ENCODE data around the gene C1orf116. TPM values are rescaled to one million over a fixed set of nuclear protein-coding genes. Genes with fewer than 3 reads are reported as not detected.

The C1orf116 gene
- total RNA-seq, 4 donors from 2014 or later = 25.7 to 41.2 (median 29.2) TPM

GRCh38 chr1:206985162-206985749 is 47.3 kb downstream of the C1orf116 start:
- intact Hi-C loops (cut with DNase I; ENCODE audit: low total_unique reads) (no loop called here), in situ Hi-C loops (cut with MboI; ENCODE audit: low pct_ligation_motif_present in 1 of 4, low pct_unique_long_range_greater_than_20kb in 1 of 4, low sequenced_read_pairs in 3 of 4) (loop anchor here in 2 of 4 donors (10.0 kb wide), 2 partner anchors 250 to 260 kb away; no protein-coding TSS in a partner anchor)
- Histone ChIP-seq H3K9me3 (no peaks in the 10 kb centered on the region), H3K27me3 (no peaks in the 10 kb centered on the region), H3K27ac (no peak overlapping the region), H3K36me3 (no peaks in the 10 kb centered on the region), H3K4me3 (no peak overlapping the region), H3K4me1 (peaks cover 0 to 9% (median 4%) of the 10 kb centered on the region in 4 donors)
- DNase-seq = no peak
- no peak for TF ChIP-seq CTCF (IDR thresholded peaks at IDR 0.05)
- no peak for TF ChIP-seq POLR2AphosphoS5 (IDR thresholded peaks at IDR 0.05)
- TF ChIP-seq EP300 (IDR thresholded peaks at IDR 0.05; ENCODE audit: low read depth) = no peak
- WGBS, 2 donors (ENCODE audit: low coverage in 1 of 2) = 54 to 60% methylated on average over 6 to 10 of the region's 10 CpGs

GRCh38 chr1:206982216-206982615 is 50.3 kb downstream of the C1orf116 start:
- intact Hi-C loops (cut with DNase I; ENCODE audit: low total_unique reads) = no loop called here
- no peaks in the 10 kb centered on the region for H3K9me3 ChIP-seq
- no peaks in the 10 kb centered on the region for H3K36me3 ChIP-seq
- TF ChIP-seq POLR2AphosphoS5 (IDR thresholded peaks at IDR 0.05) = no peak
- no peak for TF ChIP-seq EP300 (IDR thresholded peaks at IDR 0.05; ENCODE audit: low read depth)
- peak; percentile 53 to 71 (median 61) for TF ChIP-seq CTCF (IDR thresholded peaks at IDR 0.05)
- no peaks in the 10 kb centered on the region for H3K27me3 ChIP-seq
- no peak overlapping the region for H3K27ac ChIP-seq
- H3K4me3 ChIP-seq = no peak overlapping the region
- WGBS, 2 donors (ENCODE audit: low coverage in 1 of 2) = 27 to 39% methylated on average over 3 to 4 of the region's 4 CpGs
- peaks cover 0 to 34% (median 12%) of the 10 kb centered on the region in 4 donors for H3K4me1 ChIP-seq
- in situ Hi-C loops (cut with MboI; ENCODE audit: low pct_ligation_motif_present in 1 of 4, low pct_unique_long_range_greater_than_20kb in 1 of 4, low sequenced_read_pairs in 3 of 4) = loop anchor here in 2 of 4 donors (10.0 kb wide), 2 partner anchors 247 to 257 kb away; no protein-coding TSS in a partner anchor
- peak; percentile 69 for DNase-seq

- Histone ChIP-seq H3K36me3 (no peaks in the 10 kb centered on the region), H3K27ac (peak overlapping the region; percentile 57 to 78 (median 74)), H3K4me1 (peaks cover 0 to 44% (median 12%) of the 10 kb centered on the region in 4 donors), H3K27me3 (no peaks in the 10 kb centered on the region), H3K4me3 (no peak overlapping the region), H3K9me3 (no peaks in the 10 kb centered on the region)
- 26 to 54% methylated on average over 2 to 3 of the region's 3 CpGs for WGBS, 2 donors (ENCODE audit: low coverage in 1 of 2)
- peak in 1 of 3 donors; percentile 12 for TF ChIP-seq POLR2AphosphoS5 (IDR thresholded peaks at IDR 0.05)
- TF ChIP-seq EP300 (IDR thresholded peaks at IDR 0.05; ENCODE audit: low read depth) = no peak
- TF ChIP-seq CTCF (IDR thresholded peaks at IDR 0.05) = peak; percentile 33 to 72 (median 59)
- no peak for TF ChIP-seq POLR2A (IDR thresholded peaks at IDR 0.05)
- in situ Hi-C loops (cut with MboI; ENCODE audit: low pct_ligation_motif_present in 1 of 4, low pct_unique_long_range_greater_than_20kb in 1 of 4, low sequenced_read_pairs in 3 of 4) = loop anchor here in 2 of 4 donors (10.0 kb wide), 2 partner anchors 245 to 255 kb away; no protein-coding TSS in a partner anchor
- DNase-seq = no peak
- intact Hi-C loops (cut with DNase I; ENCODE audit: low total_unique reads) = no loop called here
These were observed 53.0 kb downstream of the C1orf116 start for GRCh38 chr1:206979379-206980043.

GRCh38 chr1:206978259-206978658 is 54.3 kb downstream of the C1orf116 start:
- Histone ChIP-seq H3K27ac (peak overlapping the region; percentile 57 to 78 (median 74)), H3K36me3 (no peaks in the 10 kb centered on the region), H3K4me1 (peaks cover 3 to 56% (median 20%) of the 10 kb centered on the region in 4 donors), H3K4me3 (no peak overlapping the region), H3K9me3 (no peaks in the 10 kb centered on the region), H3K27me3 (no peaks in the 10 kb centered on the region)
- TF ChIP-seq POLR2AphosphoS5 (IDR thresholded peaks at IDR 0.05) (peak in 2 of 3 donors; percentile 14 to 74), CTCF (IDR thresholded peaks at IDR 0.05) (no peak)
- 39 to 68% methylated on average over 5 to 7 of the region's 7 CpGs for WGBS, 2 donors (ENCODE audit: low coverage in 1 of 2)
- no peak for DNase-seq
- intact Hi-C loops (cut with DNase I; ENCODE audit: low total_unique reads) = no loop called here
- in situ Hi-C loops (cut with MboI; ENCODE audit: low pct_ligation_motif_present in 1 of 4, low pct_unique_long_range_greater_than_20kb in 1 of 4, low sequenced_read_pairs in 3 of 4) = no loop called here
